Ectodermal cell (in vitro differentiated cells): ENCODE data around the gene HECTD4.

ENCODE experiments used
- H3K27ac ChIP-seq: 2 replicates; pipeline ENCODE4 v1.7.0; 2013; ENCODE audit warnings: mild to moderate bottlenecking, low read depth, low read length; ENCODE audit not compliant: insufficient read depth, poor library complexity, severe bottlenecking
- H3K27me3 ChIP-seq: 2 replicates; pipeline ENCODE4 v1.7.0; 2013; ENCODE audit warnings: mild to moderate bottlenecking, low read length; ENCODE audit not compliant: insufficient read depth, control insufficient read depth, poor library complexity, severe bottlenecking
- H3K36me3 ChIP-seq: one replicate; pipeline ENCODE4 v1.7.0; 2013; ENCODE audit warnings: low read length; ENCODE audit not compliant: control insufficient read depth, insufficient read depth
- H3K4me1 ChIP-seq: one replicate; pipeline ENCODE4 v1.7.0; 2013; ENCODE audit warnings: low read length; ENCODE audit not compliant: control insufficient read depth, insufficient read depth
- H3K4me3 ChIP-seq: 2 replicates; pipeline ENCODE4 v1.7.0; 2013; ENCODE audit warnings: low read depth, low read length, control low read depth; ENCODE audit not compliant: insufficient read depth
- H3K9me3 ChIP-seq: 2 replicates; pipeline ENCODE4 v1.7.0; 2013; ENCODE audit warnings: mild to moderate bottlenecking, low read length, moderate library complexity; ENCODE audit not compliant: control insufficient read depth
- WGBS, 2 experiments: methylation state at CpG; one replicate each; pipeline ENCODE4 v1.1.7; 2013; ENCODE audit warnings: missing lambda C conversion rate in 2 of 2; 5-methylcytosine and 5-hydroxymethylcytosine counted together

The HECTD4 gene

DNA sequence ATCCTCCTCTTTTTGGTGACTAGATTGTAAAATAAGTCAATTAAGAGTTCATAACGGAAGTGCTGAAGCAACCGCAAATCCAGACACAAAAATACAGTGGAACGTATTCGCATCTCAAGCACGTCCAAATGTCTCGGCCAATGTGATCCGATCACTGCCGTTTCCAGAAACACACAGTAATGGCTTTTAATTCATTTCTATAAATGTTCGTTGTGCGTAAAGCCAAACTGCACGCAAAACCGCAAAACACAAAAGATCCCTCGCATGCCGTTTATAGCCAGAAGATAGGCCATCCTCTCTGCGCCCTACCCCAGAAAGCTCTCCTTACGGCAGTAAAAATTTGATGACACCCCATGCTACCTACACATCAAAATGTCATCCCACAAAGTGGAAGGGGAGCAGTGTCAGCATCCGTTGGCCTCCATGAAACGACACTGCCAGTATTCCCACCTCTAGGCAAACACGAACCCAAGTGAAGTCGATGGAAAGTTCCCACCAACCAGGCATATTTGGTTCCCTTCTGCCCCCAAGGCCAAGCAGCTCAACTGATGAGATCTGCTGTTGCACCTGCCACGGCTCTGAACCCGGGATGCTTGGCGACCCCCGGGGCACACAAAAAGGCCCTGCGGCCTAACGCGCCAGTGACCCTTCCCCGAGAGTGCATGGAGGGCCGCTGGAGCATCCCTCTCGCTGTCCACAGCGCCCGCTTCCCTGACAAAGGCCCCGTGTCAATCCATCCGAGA, 1.4 kb downstream of the HECTD4 start:
- Histone ChIP-seq H3K27ac (peak overlapping the region; percentile 44), H3K4me3 (peak overlapping the region; percentile 70), H3K4me1 (no peaks in the 10 kb centered on the region), H3K9me3 (no peaks in the 10 kb centered on the region), H3K36me3 (no peaks in the 10 kb centered on the region), H3K27me3 (no peaks in the 10 kb centered on the region)
- WGBS, 2 experiments: 48% methylated on average over 34 of the region's 34 CpGs

DNA sequence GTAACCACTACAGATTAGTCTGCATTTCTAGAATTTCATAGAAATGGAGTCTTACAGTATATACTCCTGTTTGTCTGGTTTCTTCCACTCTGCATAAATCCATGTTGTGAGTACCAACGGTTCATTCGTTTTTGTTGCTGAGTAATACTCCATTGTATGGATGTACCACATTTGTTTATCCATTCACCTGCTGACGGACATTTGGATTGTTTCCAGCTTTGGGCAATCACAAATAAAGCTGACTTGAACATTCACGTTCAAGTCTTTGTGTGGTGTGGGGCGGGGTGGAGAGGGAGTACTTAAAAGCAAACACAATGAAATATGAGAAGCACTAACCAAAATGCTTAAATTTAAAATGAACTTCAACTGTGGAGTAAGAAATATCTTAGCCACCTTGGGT, 7.1 kb downstream of the HECTD4 start:
- no peaks in the 10 kb centered on the region for H3K36me3 ChIP-seq
- no peaks in the 10 kb centered on the region for H3K9me3 ChIP-seq
- H3K27ac ChIP-seq: no peak overlapping the region
- no peak overlapping the region for H3K4me3 ChIP-seq
- WGBS, 2 experiments: 96 to 98% methylated on average over 3 to 5 of the region's 5 CpGs
- no peaks in the 10 kb centered on the region for H3K27me3 ChIP-seq
- no peaks in the 10 kb centered on the region for H3K4me1 ChIP-seq

DNA sequence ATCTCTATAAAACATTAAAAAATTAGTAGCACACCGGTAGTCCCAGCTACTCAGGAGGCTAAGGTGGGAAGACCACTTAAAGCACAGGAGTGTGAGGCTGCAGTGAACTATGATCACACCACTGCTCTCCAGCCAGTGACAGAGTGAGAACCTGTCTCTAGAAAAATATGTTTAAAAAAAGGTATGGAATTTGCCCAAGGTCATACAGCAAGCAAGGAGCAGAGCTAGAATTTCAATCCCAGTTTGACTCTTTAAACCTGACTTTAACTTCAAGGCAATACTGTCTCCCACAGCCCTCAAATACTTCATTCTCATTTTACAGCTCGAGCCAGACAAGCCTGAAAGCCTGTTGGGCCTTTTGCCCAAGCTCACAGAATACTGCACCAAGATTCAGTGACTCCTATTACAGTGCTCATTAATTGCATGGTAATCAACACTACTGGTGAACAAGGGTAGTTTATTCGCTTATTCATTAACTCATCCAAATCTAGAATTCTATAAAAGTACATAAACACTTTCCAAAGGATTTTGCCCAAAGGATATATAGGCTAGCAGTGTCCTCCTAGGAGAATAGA, 8.0 kb downstream of the HECTD4 start:
- no peaks in the 10 kb centered on the region for H3K27me3 ChIP-seq
- no peaks in the 10 kb centered on the region for H3K36me3 ChIP-seq
- H3K4me1 ChIP-seq: no peaks in the 10 kb centered on the region
- 93 to 96% methylated on average over 3 of the region's 3 CpGs for WGBS, 2 experiments
- no peak overlapping the region for H3K27ac ChIP-seq
- no peak overlapping the region for H3K4me3 ChIP-seq
- no peaks in the 10 kb centered on the region for H3K9me3 ChIP-seq

DNA sequence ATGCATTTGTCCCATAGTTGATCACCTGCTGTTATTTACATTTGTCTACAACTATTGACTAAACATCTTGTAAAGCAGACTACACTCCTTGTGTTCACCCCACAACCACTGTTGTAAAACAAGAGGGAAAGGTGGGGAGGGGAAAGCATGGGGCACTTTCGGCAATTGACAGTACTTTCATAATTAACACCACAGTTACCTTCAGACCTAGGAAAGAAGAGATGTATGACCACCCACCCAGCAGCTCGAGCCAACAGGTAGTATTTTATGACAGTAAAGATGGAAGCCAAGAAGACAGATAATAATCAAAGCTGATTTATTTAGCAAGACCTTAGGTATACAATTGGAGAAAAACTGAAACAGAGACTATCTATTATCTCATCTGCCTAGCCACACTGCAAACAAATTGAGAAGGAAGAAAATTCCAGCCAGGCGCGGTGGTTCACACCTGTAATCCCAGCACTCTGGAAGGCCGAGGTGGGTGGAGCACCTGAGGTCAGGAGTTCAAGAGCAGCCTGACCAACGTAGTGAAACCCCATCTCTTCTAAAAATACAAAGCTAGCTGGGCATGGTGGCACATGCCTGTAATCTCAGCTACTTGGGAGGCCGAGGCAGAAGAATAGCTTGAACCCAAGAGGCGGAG, 11.2 kb downstream of the HECTD4 start:
- H3K36me3 ChIP-seq: no peaks in the 10 kb centered on the region
- H3K9me3 ChIP-seq: no peaks in the 10 kb centered on the region
- H3K27ac ChIP-seq: no peak overlapping the region
- no peak overlapping the region for H3K4me3 ChIP-seq
- H3K27me3 ChIP-seq: no peaks in the 10 kb centered on the region
- WGBS, 2 experiments: 88 to 92% methylated on average over 7 of the region's 8 CpGs
- no peaks in the 10 kb centered on the region for H3K4me1 ChIP-seq

DNA sequence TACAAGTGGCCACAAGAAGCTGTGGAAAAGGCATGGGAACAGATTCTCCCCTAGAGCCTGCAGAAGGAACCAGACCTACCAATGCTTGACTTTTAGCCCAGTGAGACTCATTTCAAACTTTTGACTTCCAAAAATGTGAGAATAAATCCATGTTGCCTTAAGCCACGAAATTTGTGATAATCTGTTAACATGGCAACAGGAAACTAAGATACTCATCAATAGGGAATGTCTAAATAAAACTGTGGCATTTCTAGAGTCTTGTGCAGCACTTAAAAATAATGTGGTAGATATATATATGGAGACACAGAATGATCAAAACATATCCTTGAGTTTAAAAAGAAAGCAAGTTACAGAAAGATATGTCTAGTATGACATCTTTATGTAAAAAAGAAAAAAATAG, 12.0 kb downstream of the HECTD4 start:
- H3K36me3 ChIP-seq: no peaks in the 10 kb centered on the region
- H3K4me3 ChIP-seq: no peak overlapping the region
- H3K4me1 ChIP-seq: no peaks in the 10 kb centered on the region
- H3K27ac ChIP-seq: no peak overlapping the region
- WGBS, 2 experiments: 87 to 91% methylated on average over 1 of the region's 1 CpG
- no peaks in the 10 kb centered on the region for H3K27me3 ChIP-seq
- no peaks in the 10 kb centered on the region for H3K9me3 ChIP-seq

DNA sequence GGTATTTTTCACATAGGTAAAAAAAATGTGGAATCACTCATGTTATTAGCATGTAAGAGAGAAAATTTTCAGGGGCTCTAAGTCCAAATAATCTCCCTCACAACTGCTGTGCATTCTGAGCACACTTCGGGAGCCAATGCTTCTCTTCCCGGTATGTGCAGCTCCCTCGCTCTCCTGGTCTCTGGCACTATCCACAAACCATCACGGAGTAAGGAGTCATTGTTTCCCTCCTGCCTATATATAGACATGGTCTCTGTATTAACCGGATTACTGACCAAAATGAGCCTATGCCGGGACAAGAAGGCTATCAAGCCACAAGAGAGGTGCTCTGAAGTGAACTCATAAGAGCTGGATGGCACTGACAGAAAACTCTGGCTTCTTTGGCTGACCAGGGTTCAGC, 13.4 kb downstream of the HECTD4 start:
- Histone ChIP-seq H3K27me3 (no peaks in the 10 kb centered on the region), H3K4me3 (no peak overlapping the region), H3K27ac (no peak overlapping the region), H3K9me3 (no peaks in the 10 kb centered on the region), H3K36me3 (no peaks in the 10 kb centered on the region), H3K4me1 (no peaks in the 10 kb centered on the region)
- WGBS, 2 experiments: 88 to 94% methylated on average over 6 of the region's 6 CpGs

DNA sequence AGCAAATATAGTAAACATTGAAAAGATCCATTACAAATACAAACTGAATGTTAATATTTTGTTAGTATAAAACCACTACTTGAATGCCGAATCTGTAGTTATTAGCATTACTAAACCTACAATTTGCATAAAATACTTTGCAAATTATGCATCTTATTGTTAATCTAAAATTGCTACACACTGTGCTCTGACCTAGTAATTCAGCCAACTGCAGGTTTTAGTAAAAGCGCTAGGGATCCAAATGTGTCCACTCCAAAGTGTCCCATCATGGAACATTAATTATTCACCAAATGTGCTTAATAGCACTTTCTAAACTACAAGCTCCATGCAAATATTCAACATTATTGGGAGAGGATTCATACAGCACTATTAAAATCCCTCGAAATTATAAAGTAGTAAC, 14.3 kb downstream of the HECTD4 start:
- H3K27ac ChIP-seq: no peak overlapping the region
- no peaks in the 10 kb centered on the region for H3K4me1 ChIP-seq
- WGBS, 2 experiments: 93 to 98% methylated on average over 2 to 3 of the region's 3 CpGs
- H3K9me3 ChIP-seq: no peaks in the 10 kb centered on the region
- no peaks in the 10 kb centered on the region for H3K36me3 ChIP-seq
- H3K4me3 ChIP-seq: no peak overlapping the region
- no peaks in the 10 kb centered on the region for H3K27me3 ChIP-seq

DNA sequence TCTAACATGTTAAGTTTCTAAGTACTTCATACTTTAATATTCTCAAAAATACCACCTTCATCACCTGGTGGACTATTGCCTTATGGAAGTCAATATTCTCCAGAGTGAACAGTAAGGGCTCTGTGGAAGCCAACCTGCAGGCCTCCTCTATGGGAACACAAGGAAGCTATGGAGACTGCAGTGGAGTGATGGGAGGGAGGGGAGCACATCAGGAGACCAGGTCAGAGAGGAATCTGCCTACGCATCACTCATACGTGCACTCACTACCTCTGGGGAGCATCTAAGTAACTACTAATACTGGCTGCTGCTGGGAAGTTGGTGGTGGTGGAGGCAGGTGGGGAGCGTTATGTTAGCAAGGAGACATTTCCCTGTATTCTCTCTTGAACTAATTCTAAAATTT, 19.9 kb downstream of the HECTD4 start:
- Histone ChIP-seq H3K36me3 (no peaks in the 10 kb centered on the region), H3K4me1 (no peaks in the 10 kb centered on the region), H3K27ac (no peak overlapping the region), H3K4me3 (no peak overlapping the region), H3K27me3 (no peaks in the 10 kb centered on the region), H3K9me3 (no peaks in the 10 kb centered on the region)
- 76 to 79% methylated on average over 2 to 3 of the region's 3 CpGs for WGBS, 2 experiments

DNA sequence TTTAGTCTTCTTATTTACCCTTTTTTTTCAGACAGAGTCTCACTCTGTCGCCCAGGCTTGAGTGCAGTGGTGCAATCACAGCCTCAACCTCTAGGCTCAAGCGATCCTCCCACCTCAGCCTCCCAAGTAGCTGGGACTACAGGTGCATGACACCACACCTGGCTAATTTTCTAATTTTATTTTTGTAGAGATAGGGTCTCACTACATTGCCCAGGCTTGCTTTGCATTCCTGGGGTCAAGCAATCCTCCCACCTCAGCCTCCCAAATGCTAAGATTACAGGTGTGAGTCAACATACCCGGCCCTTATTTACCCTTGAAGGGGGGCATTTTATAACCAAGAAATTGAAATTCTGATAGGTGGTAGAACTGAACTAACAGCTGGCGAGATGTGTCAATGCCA, 21.0 kb downstream of the HECTD4 start:
- Histone ChIP-seq H3K4me3 (no peak overlapping the region), H3K27me3 (no peaks in the 10 kb centered on the region), H3K4me1 (no peaks in the 10 kb centered on the region), H3K9me3 (no peaks in the 10 kb centered on the region), H3K36me3 (no peaks in the 10 kb centered on the region), H3K27ac (no peak overlapping the region)
- 92 to 94% methylated on average over 4 of the region's 4 CpGs for WGBS, 2 experiments

DNA sequence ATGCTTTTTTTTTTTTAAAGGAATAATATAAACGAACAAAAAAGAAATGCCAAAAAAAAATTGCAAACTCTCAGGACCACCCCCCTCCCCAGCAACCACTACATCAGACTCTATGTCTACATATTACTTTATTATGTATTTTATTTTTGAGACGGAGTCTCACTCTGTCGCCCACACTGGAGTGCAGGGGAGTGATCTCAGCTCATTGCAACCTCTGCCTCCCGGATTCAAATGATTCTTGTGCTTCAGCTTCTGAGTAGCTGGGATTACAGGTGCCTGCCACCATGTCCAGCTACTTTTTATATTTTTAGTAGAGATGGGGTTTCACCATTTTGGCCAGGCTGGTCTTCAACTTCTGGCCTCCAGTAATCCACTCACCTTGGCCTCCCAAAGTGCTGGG, 22.9 kb downstream of the HECTD4 start:
- Histone ChIP-seq H3K9me3 (no peaks in the 10 kb centered on the region), H3K36me3 (no peaks in the 10 kb centered on the region), H3K27ac (no peak overlapping the region), H3K4me1 (no peaks in the 10 kb centered on the region), H3K27me3 (no peaks in the 10 kb centered on the region), H3K4me3 (no peak overlapping the region)
- WGBS, 2 experiments: 95 to 97% methylated on average over 3 of the region's 4 CpGs
